Erythroblast (primary cell): Measurements from ENCODE around the gene TBX1.

ENCODE experiments used
- GATA1 ChIP-seq: IDR thresholded peaks from 2 replicates; pipeline ENCODE4 v1.6.1; 2011; ENCODE audit warnings: low read depth, mild to moderate bottlenecking, control low read depth, low read length, moderate library complexity
- POLR2A ChIP-seq: IDR thresholded peaks from 2 replicates; pipeline ENCODE4 v1.6.1; 2011; ENCODE audit warnings: mild to moderate bottlenecking, low read length

- no peak for TF ChIP-seq POLR2A
- no peak for TF ChIP-seq GATA1
Observed at GRCh38 chr22:19798891-19799293, 38.3 kb downstream of the TBX1 start.
